C4-2B (cell line): ENCODE data around the gene PRSS22.

Experiments used
- H3K27ac ChIP-seq: fragments of 450-650 bp; 2 replicates; pipeline ENCODE4 v1.5.1; 2017
- CTCF ChIP-seq: fragments of 450-650 bp; conservative IDR thresholded peaks from 2 replicates; pipeline ENCODE4 v1.5.1; 2017; ENCODE audit warnings: mild to moderate bottlenecking
- ZFX ChIP-seq: fragments of 450-650 bp; IDR thresholded peaks from 2 replicates; pipeline ENCODE4 v1.6.1; 2017

Gene PRSS22

DNA sequence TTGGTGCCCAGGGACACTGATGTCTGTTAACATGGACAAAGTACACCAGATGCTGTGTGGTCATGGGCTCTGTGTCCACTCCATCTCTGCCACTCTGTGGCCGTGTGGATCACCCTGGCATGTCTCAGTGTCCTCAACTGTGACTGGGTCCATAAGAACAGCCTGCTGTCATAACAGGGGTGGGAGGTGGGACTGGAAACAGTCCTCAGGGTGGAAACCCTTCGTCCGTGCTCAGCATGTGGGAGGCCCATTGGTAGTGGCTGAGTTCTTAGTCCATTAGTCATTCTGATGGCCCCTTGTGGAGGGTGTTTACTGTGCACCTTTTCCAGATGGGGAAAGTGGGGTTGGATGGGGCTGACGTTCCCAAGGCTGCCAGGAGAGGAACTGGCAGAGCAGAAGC lies 37.8 kb upstream of the PRSS22 start:
- no peak overlapping the region for H3K27ac ChIP-seq
- no peak for TF ChIP-seq CTCF
- TF ChIP-seq ZFX, result no peak

DNA sequence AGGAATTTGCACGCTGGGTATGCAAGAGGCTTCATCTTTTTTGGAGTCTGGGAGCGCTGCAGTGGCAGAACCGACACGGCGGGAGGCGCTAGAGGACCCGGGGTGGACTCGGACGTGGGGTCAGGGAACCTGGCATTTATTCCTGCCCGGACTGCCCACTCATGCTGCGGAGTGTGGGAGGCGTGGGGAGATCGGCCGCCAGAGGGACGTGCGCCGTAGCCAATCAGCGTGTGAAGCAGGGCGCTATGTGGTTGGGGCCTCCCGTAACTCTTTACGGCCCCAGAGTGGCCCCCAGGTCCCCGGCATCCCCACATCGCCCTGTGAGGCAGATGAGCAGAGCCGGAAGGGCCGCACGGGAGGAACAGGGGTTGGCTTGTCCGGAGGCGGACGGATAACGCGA lies 36.3 kb upstream of the PRSS22 start:
- TF ChIP-seq ZFX (no peak), CTCF (no peak)
- H3K27ac ChIP-seq, result no peak overlapping the region

- H3K27ac ChIP-seq, result peak overlapping the region; percentile 95
- TF ChIP-seq CTCF (no peak), ZFX (no peak)
Measured at GRCh38 chr16:2884041-2884451, 26.1 kb upstream of the PRSS22 start.

DNA sequence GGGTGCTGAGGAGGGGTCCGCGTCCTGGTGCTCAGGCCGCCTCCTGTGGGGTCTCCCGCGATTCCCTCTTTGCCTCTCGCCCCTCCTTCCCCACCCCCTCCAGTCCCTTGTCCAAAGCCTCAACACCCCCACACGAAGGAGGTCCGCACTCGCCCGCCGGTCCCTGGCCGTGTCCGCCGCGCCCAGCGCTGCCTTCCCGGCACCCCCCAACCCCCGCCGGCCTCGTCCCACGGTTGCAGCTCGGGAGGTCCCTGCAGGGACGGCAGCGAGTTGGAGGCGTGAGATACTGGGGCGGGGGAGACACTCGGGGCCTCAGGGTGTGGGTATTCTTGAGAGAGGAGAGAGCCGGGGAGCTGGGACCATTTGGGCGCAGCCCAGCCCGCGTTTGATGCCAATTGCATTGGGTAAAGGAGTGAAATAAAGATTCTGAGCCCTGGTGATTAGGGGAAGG lies 25.5 kb upstream of the PRSS22 start:
- peak overlapping the region; percentile 95 for H3K27ac ChIP-seq

DNA sequence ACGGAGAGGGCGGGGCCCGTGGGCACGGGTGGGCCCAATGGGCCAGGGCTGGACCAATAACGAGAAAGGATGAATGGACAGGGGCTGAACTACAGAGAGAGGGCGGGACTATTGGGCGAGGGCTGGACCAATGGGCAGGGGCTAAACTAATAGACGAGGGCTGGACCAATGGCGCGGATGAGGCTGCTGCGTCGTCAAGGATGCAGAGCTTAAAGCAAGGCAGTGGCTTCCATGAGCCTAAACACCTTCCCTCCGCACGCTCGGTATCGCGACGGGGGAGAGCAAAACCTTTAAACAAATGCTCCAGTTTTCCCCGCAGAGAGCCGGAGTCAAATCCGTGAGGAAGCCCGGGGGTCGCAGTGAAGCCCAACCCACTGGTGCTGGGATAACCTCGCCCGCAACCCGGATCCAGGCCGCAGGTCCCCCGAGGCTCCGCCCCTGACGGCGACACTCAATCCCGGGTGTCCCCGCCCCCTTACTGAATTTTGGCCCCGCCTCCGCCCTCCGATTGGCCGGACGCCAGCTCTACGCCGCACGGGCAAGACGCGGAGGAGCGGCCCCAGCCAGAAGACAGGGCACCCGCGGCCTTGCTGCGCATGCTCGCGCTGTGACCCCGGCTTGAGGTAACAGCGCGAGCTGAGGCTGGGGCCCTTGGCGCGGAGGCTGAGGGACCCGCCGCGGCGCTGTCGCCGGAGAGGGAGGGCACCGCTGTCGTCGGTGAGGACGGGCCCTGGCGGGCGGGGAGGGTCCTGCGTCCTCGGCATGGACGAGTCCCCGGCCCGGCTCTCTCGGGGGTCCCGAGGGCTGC lies 24.9 kb upstream of the PRSS22 start, which contains the start of gene FLYWCH2:
Gene FLYWCH2 (plus strand): TSS at position 566 of the 808 bp plus-strand sequence. CDS start 13,235 bp downstream, outside the sequence.
- TF ChIP-seq CTCF (no peak), ZFX (peak; percentile 60; the same call in 1 of the 2 replicates)
- H3K27ac ChIP-seq, result peak within 1 kb of the TSS; percentile 95

More for the DNA sequence above, 25.5 kb upstream of the PRSS22 start:
- no peak for TF ChIP-seq CTCF
- TF ChIP-seq ZFX, result no peak

DNA sequence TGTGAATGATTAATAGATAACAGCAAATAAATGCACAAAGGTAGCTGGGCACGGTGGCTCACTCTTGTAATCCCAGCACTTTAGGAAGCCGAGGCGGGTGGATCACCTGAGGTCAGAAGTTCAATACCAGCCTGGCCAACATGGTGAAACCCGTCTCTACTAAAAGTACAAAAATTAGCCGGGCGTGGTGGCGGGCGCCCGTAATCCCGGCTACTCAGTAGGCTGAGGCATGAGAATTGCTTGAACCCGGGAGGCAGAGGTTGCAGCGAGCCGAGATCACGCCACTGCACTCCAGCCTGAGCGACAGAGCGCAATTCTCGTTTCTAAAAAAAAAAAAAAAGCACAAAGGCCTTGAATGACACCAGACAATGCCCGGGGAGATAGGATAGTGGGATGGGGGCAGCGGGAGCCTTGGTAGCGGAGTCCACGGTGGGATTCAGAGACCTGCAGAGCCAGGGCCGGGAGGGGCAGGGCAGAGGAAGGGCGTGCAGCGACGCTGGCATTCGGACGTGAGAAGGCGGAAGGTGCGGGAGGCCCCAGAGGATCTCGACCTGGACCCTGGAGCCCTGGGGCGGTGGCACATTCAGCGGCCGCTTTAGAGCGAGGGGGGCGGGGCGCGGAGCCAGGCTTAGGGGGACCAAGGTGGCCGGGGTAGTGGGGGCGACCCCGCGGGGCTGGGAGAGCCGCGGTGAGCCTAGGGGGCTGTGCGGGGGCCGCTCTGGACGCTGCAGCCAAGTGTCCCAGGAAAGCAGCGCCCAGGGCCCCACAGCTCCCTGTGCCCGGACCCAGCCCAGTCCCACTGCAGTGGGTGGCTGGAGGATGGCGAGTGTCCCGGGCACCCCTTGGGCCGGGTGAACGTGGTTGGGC lies 24.0 kb upstream of the PRSS22 start:
- H3K27ac ChIP-seq, result peak overlapping the region; percentile 95
- no peak for TF ChIP-seq ZFX
- TF ChIP-seq CTCF, result no peak
